Kidney epithelial cell (primary cell): ENCODE results near the gene GREB1L. TPM values are rescaled to one million over a fixed set of nuclear protein-coding genes. Genes with fewer than 3 reads are reported as not detected.
A peak's percentile ranks its signal among the peaks of the same experiment; 100 is the strongest.

Experiments used
- DNase-seq: peaks from one replicate; pipeline ENCODE4 v3.0.0-alpha.2; 2010; ENCODE audit warnings: low read depth
- H3K27me3 ChIP-seq: 2 replicates; pipeline ENCODE4 v1.6.0; 2011; ENCODE audit warnings: low read length; ENCODE audit not compliant: control insufficient read depth, insufficient read depth
- H3K36me3 ChIP-seq: 2 replicates; pipeline ENCODE4 v1.5.1; 2011; ENCODE audit warnings: low read length; ENCODE audit not compliant: control insufficient read depth, insufficient read depth
- H3K4me3 ChIP-seq: 2 replicates; pipeline ENCODE4 v1.5.1; 2011; ENCODE audit warnings: low read depth, mild to moderate bottlenecking, control low read depth, low read length
- CTCF ChIP-seq: IDR thresholded peaks from 2 replicates; pipeline ENCODE4 v1.5.1; 2011; ENCODE audit warnings: mild to moderate bottlenecking, moderate library complexity, low read length, control low read depth, inconsistent platforms; ENCODE audit not compliant: insufficient read depth, poor library complexity, severe bottlenecking
- total RNA-seq: library from RNA; depleted of rRNA; stranded (reverse); fragments of >200 nt; gene quantifications from 2 replicates; pipeline ENCODE4 v1.2.3, GENCODE V29; 2015

The GREB1L gene
- total RNA-seq, 1 donor from 2014 or later, result 1.5 TPM

- TF ChIP-seq CTCF, result no peak
- Histone ChIP-seq H3K36me3 (no peaks in the 10 kb centered on the region), H3K27me3 (no peaks in the 10 kb centered on the region), H3K4me3 (no peak overlapping the region)
- no peak for DNase-seq
These were observed 191.4 kb downstream of the GREB1L start for GRCh38 chr18:21433436-21433835.

DNA sequence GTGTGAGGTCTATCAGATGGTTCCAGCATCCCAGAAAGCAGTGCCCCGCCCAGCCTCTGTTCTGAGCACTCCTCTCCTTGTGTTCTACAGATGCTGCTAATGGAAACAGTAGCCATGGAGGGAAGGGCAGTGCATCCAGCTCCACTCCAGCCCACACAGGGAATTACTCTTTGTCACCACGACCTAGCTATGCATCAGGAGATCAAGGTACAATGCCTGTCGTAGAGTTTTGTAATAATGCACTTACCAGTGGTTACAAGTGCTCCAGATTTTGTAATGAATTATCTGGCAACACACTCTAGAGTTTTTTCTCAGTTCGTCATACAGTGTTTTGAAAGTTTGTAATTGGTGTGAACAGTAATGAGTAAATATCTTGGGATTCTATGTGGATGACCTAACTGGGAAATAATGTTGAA is 197.4 kb downstream of the GREB1L start:
- TF ChIP-seq CTCF, result no peak
- Histone ChIP-seq H3K27me3 (no peaks in the 10 kb centered on the region), H3K36me3 (no peaks in the 10 kb centered on the region), H3K4me3 (no peak overlapping the region)
- DNase-seq, result peak; percentile 86

DNA sequence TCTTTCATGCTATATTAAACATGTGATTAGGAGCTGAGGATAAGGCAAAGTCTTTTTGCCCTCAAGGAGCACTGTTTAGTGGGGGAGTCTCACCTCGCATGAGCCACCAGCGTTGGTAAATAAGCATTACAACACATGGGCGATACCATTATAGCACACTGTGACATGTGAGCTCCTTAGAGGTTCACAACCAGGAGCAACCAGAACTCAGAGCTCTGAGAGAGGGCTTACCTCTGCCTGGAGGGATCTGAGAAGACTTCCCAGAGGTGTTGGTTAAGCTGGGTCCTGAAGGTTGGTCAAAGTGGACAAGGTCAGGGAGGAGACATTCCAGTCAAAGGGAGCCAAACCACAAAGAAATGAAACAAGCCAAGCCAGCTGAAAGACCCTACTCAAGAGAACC is 199.6 kb downstream of the GREB1L start:
- Histone ChIP-seq H3K4me3 (no peak overlapping the region), H3K27me3 (no peaks in the 10 kb centered on the region), H3K36me3 (no peaks in the 10 kb centered on the region)
- DNase-seq, result no peak
- TF ChIP-seq CTCF, result no peak

DNA sequence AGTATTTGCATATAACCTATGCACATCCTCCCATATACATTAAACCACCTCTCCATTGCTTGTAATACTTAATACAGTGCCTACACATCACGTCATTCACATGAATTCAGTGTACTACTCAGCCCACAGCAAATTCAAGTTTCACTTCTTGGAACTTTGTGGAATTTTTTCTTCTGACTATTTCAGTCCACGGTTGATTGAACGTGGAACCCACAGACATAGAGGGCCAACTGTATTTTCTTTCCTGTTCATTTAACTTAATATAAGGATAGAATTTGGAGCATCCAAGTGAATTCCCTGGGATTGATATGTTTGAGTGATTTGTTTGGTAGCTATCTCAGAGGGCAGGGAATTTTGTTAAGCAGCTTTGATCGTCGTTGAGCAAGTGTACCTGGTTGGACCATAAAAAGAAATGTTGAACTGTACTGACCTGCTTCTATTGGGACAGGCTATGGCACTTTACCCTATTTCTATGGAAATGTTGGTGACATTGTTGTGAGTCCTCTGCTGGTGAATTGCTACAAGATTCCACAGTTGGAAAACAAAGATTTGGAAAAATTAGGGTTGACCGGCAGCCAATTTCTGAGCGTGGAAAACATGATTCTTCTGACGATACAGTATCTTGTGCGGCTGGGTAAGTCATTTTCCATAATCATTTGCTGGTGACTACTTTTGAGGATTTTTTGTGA is 201.9 kb downstream of the GREB1L start:
- Histone ChIP-seq H3K4me3 (no peak overlapping the region), H3K36me3 (no peaks in the 10 kb centered on the region), H3K27me3 (no peaks in the 10 kb centered on the region)
- DNase-seq, result no peak
- no peak for TF ChIP-seq CTCF

GRCh38 chr18:21444465-21445212 is 202.6 kb downstream of the GREB1L start:
- Histone ChIP-seq H3K4me3 (no peak overlapping the region), H3K36me3 (no peaks in the 10 kb centered on the region), H3K27me3 (no peaks in the 10 kb centered on the region)
- no peak for DNase-seq
- peak; percentile 79 for TF ChIP-seq CTCF

DNA sequence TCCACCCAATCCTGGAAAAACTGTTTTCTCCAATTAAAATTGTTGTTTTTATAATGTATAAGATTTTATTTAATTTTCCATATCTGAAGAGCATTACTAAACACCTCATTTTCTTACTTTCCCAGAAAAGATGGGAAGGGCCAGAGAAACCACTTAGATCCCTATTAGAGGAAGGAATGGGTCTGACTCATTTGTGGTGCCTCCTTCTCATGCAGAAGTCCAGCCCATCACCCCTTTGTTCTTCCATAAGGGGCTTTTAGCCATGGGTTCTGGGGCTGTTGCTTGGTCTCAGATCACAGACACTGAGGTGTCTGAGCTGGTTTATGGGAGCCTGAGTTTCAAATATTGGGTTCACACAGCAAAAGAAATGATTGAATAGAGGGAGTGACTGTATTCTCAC is 206.3 kb downstream of the GREB1L start:
- Histone ChIP-seq H3K4me3 (no peak overlapping the region), H3K27me3 (no peaks in the 10 kb centered on the region), H3K36me3 (no peaks in the 10 kb centered on the region)
- DNase-seq, result no peak
- no peak for TF ChIP-seq CTCF
